ENCODE data around the gene PXDC1. TPM values are rescaled to one million over a fixed set of nuclear protein-coding genes. Genes with fewer than 3 reads are reported as not detected.

The PXDC1 gene
- polyA plus RNA-seq, 6 donors from 2014 or later = 0.44 to 3.1 (median 0.97) TPM; not detected in 1

DNA sequence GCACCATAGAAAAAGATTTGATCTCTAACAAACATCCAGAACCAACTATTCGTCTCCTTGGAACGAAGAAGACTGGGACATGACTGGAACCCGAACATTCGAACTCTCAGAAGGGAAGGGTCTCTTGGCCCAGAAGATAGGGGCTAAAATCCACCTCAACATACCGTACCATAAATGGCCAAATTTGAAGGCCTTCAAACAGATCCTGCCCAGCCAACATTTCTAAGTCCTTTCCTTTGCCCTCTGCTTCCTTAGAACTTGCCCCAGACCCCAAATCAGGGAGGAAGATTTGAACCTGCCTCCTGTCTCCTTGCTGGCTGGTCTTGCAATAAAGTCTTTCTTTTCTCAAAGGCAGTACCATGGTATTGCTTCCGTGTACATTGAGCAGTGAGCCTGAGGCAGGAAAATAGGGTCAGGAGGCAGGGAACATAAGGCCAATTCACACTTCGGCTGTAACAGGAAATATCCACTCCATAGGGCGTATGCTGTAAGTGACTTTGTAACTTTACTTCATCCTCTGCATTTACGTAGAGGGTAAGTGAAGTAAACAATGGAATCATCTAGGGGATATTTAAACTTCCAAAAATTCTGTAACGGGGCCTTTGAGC is 1.8 kb upstream of the PXDC1 start:
- DNase-seq = no peak
- Mint-ChIP-seq H3K4me3 (peak overlapping the region in 7 of 8 donors; percentile 66 to 88 (median 76)), H3K4me1 (peaks cover 25 to 36% (median 26%) of the 10 kb centered on the region in 3 donors), H3K36me3 (no peaks in the 10 kb centered on the region), H3K9me3 (no peaks in the 10 kb centered on the region), H3K27me3 (peaks cover 0 to 17% (median 10%) of the 10 kb centered on the region in 3 donors), H3K27ac (peak overlapping the region in 1 of 6 donors; percentile 22)
- ATAC-seq (ENCODE audit: low read depth in 2 of 2) = no peak

DNA sequence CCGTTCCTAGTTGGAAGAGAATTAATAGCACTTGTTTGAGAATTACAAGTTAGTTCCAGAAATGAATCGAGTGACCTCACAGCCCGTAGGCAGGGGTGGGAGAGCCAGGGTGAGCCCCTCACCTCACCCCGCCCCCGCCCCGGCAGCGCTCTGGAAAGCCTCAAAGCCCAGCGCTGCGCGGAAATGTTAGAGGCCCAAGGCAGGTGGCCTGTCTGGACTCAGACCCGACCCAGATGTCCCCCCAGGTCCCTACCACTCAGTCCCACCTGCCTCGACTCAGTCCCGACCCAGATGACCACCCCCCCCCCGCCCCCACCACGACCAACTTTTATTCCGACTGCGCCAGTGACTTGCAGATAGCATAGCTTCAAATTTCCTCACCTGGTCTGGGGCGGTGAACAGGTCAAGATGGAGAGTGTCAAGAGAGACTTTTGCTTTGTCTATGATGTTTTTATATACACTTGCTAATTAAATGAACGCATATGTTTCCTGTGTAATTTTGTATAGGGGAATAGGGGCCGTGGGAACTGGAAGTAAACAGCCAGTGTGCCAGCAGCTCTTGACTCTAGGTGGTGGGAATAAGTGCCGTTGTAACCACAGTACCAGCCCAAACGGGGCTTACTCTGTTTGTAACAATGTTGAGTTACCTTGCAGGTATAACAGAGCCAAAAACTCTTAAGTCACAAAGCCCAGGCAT is 1.2 kb upstream of the PXDC1 start:
- H3K4me1 Mint-ChIP-seq = peaks cover 32 to 42% (median 33%) of the 10 kb centered on the region in 3 donors
- H3K36me3 Mint-ChIP-seq = no peaks in the 10 kb centered on the region
- DNase-seq = no peak
- H3K27me3 Mint-ChIP-seq = peaks cover 0 to 17% (median 10%) of the 10 kb centered on the region in 3 donors
- peak overlapping the region in 4 of 6 donors; percentile 22 to 58 (median 53) for H3K27ac Mint-ChIP-seq
- no peak for ATAC-seq (ENCODE audit: low read depth in 2 of 2)
- H3K4me3 Mint-ChIP-seq = peak overlapping the region; percentile 66 to 88 (median 78)
- no peaks in the 10 kb centered on the region for H3K9me3 Mint-ChIP-seq

DNA sequence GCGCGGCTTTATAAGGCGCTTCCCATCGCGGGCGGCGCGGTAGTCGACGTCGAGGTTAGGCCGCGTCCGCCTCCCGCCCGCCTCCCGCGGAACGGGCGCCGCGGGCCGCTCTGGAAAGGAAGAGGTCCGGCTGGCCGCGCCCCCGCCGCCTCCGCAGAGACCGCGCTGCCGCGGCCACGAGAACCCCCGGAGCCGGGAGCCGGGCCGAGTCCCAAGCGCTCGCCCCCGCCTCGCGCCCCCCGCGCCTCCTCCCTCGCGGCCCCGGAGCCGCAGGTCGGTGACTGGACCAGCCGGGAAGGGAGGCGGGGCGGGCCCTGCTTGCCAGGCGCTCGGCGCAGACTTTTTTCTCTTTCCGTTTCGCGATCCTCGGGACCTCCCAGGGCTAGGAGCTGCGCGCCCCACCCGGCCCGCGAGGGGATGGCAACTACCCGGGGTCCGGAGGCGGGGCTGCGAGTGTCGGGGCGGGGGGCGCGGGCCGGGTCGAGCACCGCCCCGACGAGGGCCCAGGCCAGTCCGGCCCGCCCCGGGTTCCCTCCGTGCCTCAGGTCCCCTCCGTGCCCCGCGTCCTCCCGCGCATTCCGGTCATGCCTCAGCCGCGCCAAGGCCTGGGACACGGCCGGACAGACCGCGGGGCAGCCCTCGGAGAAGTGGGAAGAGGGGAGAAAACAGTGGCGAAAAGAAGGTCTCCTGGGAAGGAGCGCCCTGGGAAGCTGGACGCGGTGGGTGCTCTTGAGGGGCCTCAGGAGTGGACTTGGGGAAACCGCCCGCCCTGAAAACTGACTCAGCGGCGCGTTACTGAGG is 417 bp upstream of the PXDC1 start:
- Mint-ChIP-seq H3K27me3 (peaks cover 0 to 17% (median 10%) of the 10 kb centered on the region in 3 donors), H3K9me3 (no peaks in the 10 kb centered on the region), H3K4me3 (peak overlapping the region; percentile 63 to 88 (median 76)), H3K27ac (peak overlapping the region in 2 of 6 donors; percentile 22 to 49), H3K4me1 (peaks cover 39 to 47% (median 40%) of the 10 kb centered on the region in 3 donors), H3K36me3 (no peaks in the 10 kb centered on the region)
- DNase-seq (peak; percentile 72), ATAC-seq (ENCODE audit: low read depth in 2 of 2) (peak; percentile 82 to 86)

DNA sequence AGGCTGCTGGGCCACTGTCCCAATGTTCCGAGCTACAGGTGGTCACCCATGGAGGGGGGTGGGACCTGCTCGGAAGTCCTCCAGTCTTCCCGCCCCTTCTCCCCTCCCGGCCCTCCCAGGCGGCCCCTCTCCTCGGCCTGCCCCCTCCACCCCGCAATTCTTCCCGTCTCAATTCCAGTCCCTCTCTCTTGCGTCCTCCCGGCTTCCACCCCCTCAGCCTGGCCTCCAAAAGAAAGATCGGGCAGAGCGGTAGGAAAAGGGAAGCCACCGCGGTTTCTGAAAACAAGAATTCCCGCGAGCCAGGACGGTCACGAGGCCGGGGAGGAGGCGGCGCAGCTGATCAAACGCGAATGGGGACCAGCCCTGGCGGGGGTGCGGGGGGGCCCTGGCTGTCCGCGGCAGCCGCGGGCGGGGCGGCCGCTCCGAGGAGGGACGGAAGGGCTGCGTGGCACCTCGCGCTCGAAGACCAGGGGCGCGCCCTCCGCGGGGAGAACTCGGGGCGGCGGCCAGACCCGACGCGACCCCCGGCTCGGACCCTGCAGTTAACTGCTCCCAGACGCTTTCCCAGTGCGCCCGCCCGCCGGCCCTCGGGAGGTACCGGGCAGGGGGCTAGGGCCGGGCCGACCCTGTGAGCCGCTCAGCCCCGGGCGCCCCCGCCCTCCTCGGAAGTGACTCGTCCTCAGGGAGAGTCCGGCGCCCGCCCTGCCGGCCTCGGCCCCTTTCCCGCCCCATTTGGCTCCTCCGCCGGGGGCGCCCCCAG is 1.0 kb downstream of the PXDC1 start:
- DNase-seq = peak; percentile 21
- H3K27me3 Mint-ChIP-seq = peaks cover 0 to 17% (median 10%) of the 10 kb centered on the region in 3 donors
- peaks cover 41 to 48% (median 43%) of the 10 kb centered on the region in 3 donors for H3K4me1 Mint-ChIP-seq
- H3K27ac Mint-ChIP-seq = peak overlapping the region in 2 of 6 donors; percentile 44 to 92
- no peaks in the 10 kb centered on the region for H3K36me3 Mint-ChIP-seq
- H3K4me3 Mint-ChIP-seq = peak overlapping the region; percentile 55 to 88 (median 76)
- no peak for ATAC-seq (ENCODE audit: low read depth in 2 of 2)
- no peaks in the 10 kb centered on the region for H3K9me3 Mint-ChIP-seq

DNA sequence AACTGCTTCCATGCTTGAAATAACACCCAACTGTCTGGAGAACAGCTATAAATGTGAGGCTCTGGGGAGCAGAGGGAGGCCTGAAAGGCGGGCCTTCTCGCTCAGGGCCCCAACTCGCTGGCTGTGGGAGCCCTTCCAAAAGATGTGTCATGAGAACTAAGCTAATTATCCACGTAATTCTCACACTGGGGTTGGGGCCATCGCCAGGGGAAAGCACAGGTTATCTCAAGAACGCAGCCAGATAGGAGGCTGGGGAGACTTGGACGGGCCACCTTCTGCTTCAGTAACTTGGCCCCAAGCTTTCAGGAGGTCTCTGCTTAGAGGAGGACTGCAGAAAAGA is 1.6 kb downstream of the PXDC1 start:
- peak overlapping the region; percentile 55 to 88 (median 76) for H3K4me3 Mint-ChIP-seq
- peaks cover 0 to 17% (median 10%) of the 10 kb centered on the region in 3 donors for H3K27me3 Mint-ChIP-seq
- H3K9me3 Mint-ChIP-seq = no peaks in the 10 kb centered on the region
- peak overlapping the region in 1 of 6 donors; percentile 44 for H3K27ac Mint-ChIP-seq
- no peak for ATAC-seq (ENCODE audit: low read depth in 2 of 2)
- H3K4me1 Mint-ChIP-seq = peaks cover 43 to 49% (median 44%) of the 10 kb centered on the region in 3 donors
- no peaks in the 10 kb centered on the region for H3K36me3 Mint-ChIP-seq
- DNase-seq = no peak

DNA sequence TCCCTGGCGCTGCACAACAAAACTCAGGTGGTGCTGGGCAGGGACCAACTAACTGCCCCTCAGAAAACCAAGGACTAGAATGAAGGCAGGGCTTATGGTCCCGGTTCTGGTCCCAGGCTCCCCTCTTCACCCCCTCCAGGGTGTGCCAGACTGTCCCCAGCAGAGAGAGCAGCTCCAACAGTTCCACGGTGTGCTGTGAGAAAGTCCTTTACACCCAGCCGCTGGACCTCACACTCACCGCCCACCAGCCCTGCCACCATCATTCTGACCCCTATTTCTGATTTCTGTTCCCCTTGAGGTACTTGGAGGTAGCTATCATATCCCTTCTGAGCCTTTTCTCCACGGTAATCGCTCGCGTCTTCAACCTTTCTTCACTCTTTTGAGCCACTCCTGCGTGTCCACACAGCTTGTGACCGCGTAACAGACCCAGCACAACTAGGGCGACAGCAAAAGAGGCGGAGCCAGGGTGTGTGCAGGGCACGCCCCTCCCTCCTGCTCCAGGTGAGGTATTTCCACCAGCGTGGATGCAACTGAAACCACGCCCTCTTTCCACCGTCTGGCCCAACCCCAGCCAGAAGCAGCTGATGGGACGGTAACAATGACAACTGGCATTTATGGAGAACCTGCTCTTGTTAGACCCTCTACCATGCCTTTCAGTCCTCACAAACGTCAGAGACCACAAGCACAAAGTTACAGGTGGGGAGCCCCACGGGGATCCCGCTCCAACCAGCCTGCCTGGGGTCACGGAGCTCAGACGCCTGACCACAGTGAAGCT is 2.3 kb downstream of the PXDC1 start:
- peaks cover 0 to 17% (median 10%) of the 10 kb centered on the region in 3 donors for H3K27me3 Mint-ChIP-seq
- no peak for DNase-seq
- H3K36me3 Mint-ChIP-seq = no peaks in the 10 kb centered on the region
- peak overlapping the region in 7 of 8 donors; percentile 55 to 88 (median 75) for H3K4me3 Mint-ChIP-seq
- ATAC-seq (ENCODE audit: low read depth in 2 of 2) = no peak
- peaks cover 43 to 54% (median 44%) of the 10 kb centered on the region in 3 donors for H3K4me1 Mint-ChIP-seq
- H3K27ac Mint-ChIP-seq = peak overlapping the region in 3 of 6 donors; percentile 19 to 78 (median 44)
- no peaks in the 10 kb centered on the region for H3K9me3 Mint-ChIP-seq

DNA sequence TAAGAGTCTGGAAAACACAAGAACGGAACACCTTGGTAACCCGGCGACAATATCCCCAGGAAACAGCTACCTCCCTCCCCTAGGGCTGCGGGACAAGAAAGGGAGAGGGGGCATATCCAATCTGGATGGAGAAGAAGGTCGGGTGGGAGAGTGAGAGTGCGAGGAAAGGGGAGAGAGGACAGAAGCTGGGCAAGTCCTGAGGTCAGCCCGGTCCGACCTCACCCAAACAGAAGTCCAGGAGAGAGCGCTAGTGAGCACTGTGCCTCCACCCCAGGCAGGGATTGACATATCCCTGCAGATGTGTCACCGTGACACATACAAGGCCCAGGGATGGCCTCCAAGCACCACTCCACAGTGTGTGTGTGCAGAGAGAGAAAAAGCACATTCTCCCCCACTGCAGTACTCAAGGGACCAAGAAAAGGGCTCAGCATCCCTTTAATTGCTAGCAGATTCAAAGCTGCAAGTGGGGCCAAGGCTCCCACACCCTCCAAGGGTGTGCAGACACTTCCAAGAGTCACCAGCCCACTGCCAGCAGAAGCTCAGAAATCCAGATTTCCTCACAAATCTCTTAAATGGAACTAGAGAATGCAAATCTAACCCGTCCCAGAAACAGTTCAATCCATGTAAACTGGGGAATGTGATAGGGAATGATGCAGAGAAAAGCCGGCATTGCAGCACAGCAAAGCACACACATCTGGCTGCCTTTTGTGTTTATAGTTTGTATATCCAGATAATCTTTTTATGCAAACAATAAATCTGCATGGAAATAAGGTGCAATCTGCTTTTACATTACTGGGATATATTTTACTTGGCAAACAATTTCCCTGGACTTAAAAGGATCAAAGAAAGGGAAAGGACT is 3.1 kb downstream of the PXDC1 start:
- Mint-ChIP-seq H3K9me3 (no peaks in the 10 kb centered on the region), H3K4me1 (peaks cover 44 to 62% (median 51%) of the 10 kb centered on the region in 3 donors), H3K27me3 (peaks cover 0 to 10% (median 8%) of the 10 kb centered on the region in 3 donors), H3K36me3 (no peaks in the 10 kb centered on the region), H3K27ac (peak overlapping the region in 4 of 6 donors; percentile 31 to 78 (median 59)), H3K4me3 (peak overlapping the region in 5 of 8 donors; percentile 29 to 71 (median 54))
- ATAC-seq (ENCODE audit: low read depth in 2 of 2) (no peak), DNase-seq (no peak)

DNA sequence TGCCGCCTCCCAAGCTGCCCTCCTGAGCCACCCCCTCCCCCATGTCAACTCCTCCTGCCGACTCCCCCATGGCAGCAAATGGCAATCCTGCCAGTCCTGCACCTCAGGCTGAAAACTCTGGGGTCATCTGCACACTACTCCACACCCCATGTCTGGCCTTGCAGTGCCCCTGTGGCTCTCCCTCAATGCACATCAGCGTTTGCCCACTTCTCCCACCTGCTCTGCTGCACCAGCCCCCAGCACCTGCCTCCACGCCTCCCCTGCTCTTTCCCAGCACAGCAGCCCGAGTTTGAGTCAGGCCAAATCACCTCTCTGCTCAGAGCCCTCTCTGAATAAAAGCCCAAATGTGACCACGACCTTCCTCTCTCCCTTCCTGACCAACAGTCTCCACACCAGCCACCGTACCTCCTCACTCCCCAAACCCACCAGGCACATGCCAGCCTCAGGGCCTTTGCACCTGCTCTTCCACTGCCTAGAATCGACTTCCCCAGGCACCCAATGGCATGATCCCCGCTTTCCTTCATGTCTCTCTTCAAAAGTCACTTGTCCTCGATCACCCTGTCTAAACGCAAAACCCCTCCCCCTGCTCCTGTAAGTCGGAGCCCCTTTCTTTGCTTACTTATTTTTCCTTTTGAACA is 4.3 kb downstream of the PXDC1 start:
- Mint-ChIP-seq H3K4me1 (peaks cover 52 to 70% (median 57%) of the 10 kb centered on the region in 3 donors), H3K9me3 (no peaks in the 10 kb centered on the region), H3K36me3 (no peaks in the 10 kb centered on the region), H3K27me3 (no peaks in the 10 kb centered on the region), H3K4me3 (peak overlapping the region; percentile 21 to 77 (median 63)), H3K27ac (peak overlapping the region; percentile 14 to 97 (median 96))
- ATAC-seq (ENCODE audit: low read depth in 2 of 2) = no peak
- no peak for DNase-seq

DNA sequence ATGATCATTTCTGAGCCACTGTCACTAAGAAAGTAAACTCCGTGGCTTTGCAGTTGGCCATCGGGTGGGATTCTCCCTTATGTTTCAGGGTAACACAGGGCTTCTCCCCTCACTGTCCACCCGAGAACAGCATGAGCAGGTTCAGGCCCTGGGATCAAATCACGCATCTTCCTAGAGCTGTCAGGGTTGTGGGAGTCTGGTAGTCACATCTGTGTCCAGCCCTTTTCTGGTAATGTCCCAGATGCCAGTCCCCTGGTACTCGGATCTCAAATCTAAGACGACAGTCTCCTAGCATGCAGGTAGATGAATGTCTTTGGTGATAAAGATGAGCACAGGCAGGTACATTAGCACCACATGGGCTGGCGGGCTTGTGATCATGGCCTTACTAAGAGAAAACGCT is 4.8 kb downstream of the PXDC1 start:
- Mint-ChIP-seq H3K36me3 (no peaks in the 10 kb centered on the region), H3K9me3 (no peaks in the 10 kb centered on the region), H3K27me3 (no peaks in the 10 kb centered on the region), H3K4me1 (peaks cover 52 to 72% (median 59%) of the 10 kb centered on the region in 3 donors), H3K4me3 (peak overlapping the region in 7 of 8 donors; percentile 40 to 77 (median 64)), H3K27ac (peak overlapping the region in 5 of 6 donors; percentile 47 to 97 (median 96))
- ATAC-seq (ENCODE audit: low read depth in 2 of 2) = no peak
- no peak for DNase-seq

DNA sequence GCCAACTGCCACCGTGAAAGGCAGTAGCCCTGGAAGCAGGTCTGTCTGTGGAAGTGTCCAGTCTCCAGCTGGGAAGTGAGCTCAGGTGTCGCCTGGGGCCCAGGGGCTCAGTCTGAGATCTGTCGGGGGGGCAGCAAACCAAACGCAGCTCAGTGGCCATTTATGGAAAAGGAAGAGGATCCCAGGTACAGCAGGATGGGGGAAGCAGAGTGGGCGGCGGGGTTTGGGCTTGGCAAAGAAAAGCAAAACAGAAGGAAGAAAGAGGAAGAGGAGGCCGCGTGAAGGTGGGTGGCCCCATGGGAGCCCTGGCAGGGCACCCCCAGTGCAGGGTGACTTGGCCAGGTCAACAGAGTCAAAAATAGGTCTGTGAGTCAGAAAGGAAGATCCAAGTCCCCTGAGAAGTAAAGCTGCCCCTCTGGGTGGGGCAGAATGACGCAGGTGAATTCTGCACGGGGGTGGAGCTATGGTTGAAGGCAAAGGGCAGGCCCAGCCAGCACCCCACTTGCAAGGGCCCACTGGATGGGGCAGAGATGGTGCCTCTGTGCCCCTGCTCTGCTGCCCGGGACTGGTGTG is 5.3 kb downstream of the PXDC1 start:
- no peaks in the 10 kb centered on the region for H3K36me3 Mint-ChIP-seq
- no peaks in the 10 kb centered on the region for H3K9me3 Mint-ChIP-seq
- H3K4me3 Mint-ChIP-seq = peak overlapping the region; percentile 40 to 77 (median 68)
- peak; percentile 75 for DNase-seq
- peak; percentile 79 to 80 for ATAC-seq (ENCODE audit: low read depth in 2 of 2)
- no peaks in the 10 kb centered on the region for H3K27me3 Mint-ChIP-seq
- H3K4me1 Mint-ChIP-seq = peaks cover 52 to 72% (median 59%) of the 10 kb centered on the region in 3 donors
- H3K27ac Mint-ChIP-seq = peak overlapping the region; percentile 40 to 97 (median 90)
